ENCODE data around the gene SPRR1A.

The SPRR1A gene

GRCh38 chr1:152959801-152960451, 24.0 kb upstream of the SPRR1A start:
- no peak for DNase-seq (ENCODE audit: extremely low read depth, insufficient read length)
- Histone ChIP-seq H3K27me3 (replicated peaks; ENCODE audit: control insufficient read depth, insufficient read depth, low read length) (no peaks in the 10 kb centered on the region), H3K36me3 (ENCODE audit: control insufficient read depth, insufficient read depth, low read length) (no peaks in the 10 kb centered on the region), H3K4me3 (replicated peaks; ENCODE audit: low read depth, low read length) (no peak overlapping the region)
- TF ChIP-seq CTCF (IDR thresholded peaks at IDR 0.05; ENCODE audit: insufficient read depth, low read length, poor library complexity, severe bottlenecking), result no peak

GRCh38 chr1:152960452-152961044, 23.3 kb upstream of the SPRR1A start:
- DNase-seq (ENCODE audit: extremely low read depth, insufficient read length), result no peak
- Histone ChIP-seq H3K36me3 (ENCODE audit: control insufficient read depth, insufficient read depth, low read length) (no peaks in the 10 kb centered on the region), H3K27me3 (replicated peaks; ENCODE audit: control insufficient read depth, insufficient read depth, low read length) (no peaks in the 10 kb centered on the region), H3K4me3 (replicated peaks; ENCODE audit: low read depth, low read length) (no peak overlapping the region)
- TF ChIP-seq CTCF (IDR thresholded peaks at IDR 0.05; ENCODE audit: insufficient read depth, low read length, poor library complexity, severe bottlenecking), result peak; percentile 62

DNA sequence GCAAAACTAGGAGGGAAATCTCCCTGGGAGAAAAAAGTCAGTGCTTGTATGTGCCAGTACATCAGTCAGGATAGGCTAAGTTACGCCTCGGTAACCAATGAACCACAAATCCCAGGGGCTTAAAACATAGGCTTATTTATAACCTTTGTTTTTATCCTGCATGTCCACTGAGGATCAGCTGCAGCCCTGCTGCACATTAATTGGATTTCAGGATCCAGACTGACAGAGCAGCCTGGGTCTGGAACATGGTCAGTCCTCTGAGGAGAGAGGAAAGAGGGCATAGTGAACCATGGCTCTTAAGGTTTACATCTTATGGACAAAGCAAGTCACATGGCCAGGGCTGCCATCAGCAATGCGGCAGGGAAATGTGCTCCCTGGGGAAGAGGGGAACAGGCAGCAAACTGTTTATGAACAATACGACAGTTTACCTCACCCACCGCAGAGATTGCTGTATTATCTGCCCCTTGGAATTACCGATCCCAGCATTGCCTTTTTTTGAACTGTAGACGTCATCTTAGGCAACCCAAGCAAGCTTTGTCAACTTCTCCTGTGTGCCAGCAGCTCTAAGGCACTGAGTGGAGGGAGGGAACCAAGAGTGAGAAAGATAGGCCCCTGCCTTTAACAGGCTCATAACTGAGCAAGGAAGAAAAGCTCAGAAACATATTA, 22.5 kb upstream of the SPRR1A start:
- Histone ChIP-seq H3K36me3 (ENCODE audit: control insufficient read depth, insufficient read depth, low read length) (no peaks in the 10 kb centered on the region), H3K4me3 (replicated peaks; ENCODE audit: low read depth, low read length) (no peak overlapping the region), H3K27me3 (replicated peaks; ENCODE audit: control insufficient read depth, insufficient read depth, low read length) (no peaks in the 10 kb centered on the region)
- no peak for TF ChIP-seq CTCF (IDR thresholded peaks at IDR 0.05; ENCODE audit: insufficient read depth, low read length, poor library complexity, severe bottlenecking)
- no peak for DNase-seq (ENCODE audit: extremely low read depth, insufficient read length)

GRCh38 chr1:152962876-152963415, 20.9 kb upstream of the SPRR1A start:
- Histone ChIP-seq H3K27me3 (replicated peaks; ENCODE audit: control insufficient read depth, insufficient read depth, low read length) (no peaks in the 10 kb centered on the region), H3K4me3 (replicated peaks; ENCODE audit: low read depth, low read length) (no peak overlapping the region), H3K36me3 (ENCODE audit: control insufficient read depth, insufficient read depth, low read length) (no peaks in the 10 kb centered on the region)
- DNase-seq (ENCODE audit: extremely low read depth, insufficient read length), result no peak
- no peak for TF ChIP-seq CTCF (IDR thresholded peaks at IDR 0.05; ENCODE audit: insufficient read depth, low read length, poor library complexity, severe bottlenecking)

GRCh38 chr1:152964536-152964935, 19.3 kb upstream of the SPRR1A start:
- Histone ChIP-seq H3K27me3 (replicated peaks; ENCODE audit: control insufficient read depth, insufficient read depth, low read length) (no peaks in the 10 kb centered on the region), H3K36me3 (ENCODE audit: control insufficient read depth, insufficient read depth, low read length) (no peaks in the 10 kb centered on the region)
- TF ChIP-seq CTCF (IDR thresholded peaks at IDR 0.05; ENCODE audit: insufficient read depth, low read length, poor library complexity, severe bottlenecking), result no peak

More at GRCh38 chr1:152964536-152964935, 19.3 kb upstream of the SPRR1A start:
- no peak for DNase-seq (ENCODE audit: extremely low read depth, insufficient read length)
- no peak overlapping the region for H3K4me3 ChIP-seq (replicated peaks; ENCODE audit: low read depth, low read length)
